Measurements from ENCODE around the gene KLHDC10.

DNA sequence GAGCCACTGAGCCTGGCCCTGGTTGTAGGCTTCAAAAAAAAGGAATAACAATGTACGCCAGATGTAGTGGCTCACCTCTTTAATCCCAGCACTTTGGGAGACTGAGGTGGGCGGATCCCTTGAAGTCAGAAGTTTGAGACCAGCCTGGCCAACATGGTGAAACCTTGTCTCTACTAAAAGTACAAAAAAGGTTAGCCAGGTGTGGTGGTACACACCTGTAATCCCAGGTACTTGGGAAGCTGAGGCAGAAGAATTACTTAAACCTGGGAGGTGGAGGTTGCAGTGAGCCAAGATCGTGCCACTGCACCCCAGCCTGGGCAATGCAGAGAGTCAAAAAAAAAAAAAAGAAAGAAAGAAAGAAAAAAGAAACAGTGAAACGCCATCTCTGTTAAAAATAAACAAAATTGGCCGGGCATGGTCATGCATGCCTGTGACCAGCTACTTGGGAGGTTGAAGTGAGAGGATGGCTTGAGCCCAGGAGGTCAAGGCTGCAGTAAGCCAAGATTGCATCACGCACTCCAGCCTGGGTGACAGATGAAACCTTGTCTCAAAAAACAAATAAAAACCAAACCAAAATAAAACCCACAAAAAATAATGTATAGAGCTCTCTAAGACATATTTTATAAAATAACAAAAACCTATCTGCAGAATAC lies 4.7 kb upstream of the KLHDC10 start:
- TF ChIP-seq, protein P1, sequence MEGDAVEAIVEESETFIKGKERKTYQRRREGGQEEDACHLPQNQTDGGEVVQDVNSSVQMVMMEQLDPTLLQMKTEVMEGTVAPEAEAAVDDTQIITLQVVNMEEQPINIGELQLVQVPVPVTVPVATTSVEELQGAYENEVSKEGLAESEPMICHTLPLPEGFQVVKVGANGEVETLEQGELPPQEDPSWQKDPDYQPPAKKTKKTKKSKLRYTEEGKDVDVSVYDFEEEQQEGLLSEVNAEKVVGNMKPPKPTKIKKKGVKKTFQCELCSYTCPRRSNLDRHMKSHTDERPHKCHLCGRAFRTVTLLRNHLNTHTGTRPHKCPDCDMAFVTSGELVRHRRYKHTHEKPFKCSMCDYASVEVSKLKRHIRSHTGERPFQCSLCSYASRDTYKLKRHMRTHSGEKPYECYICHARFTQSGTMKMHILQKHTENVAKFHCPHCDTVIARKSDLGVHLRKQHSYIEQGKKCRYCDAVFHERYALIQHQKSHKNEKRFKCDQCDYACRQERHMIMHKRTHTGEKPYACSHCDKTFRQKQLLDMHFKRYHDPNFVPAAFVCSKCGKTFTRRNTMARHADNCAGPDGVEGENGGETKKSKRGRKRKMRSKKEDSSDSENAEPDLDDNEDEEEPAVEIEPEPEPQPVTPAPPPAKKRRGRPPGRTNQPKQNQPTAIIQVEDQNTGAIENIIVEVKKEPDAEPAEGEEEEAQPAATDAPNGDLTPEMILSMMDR (IDR thresholded peaks at IDR 0.05) = no peak
- no peak for TF ChIP-seq POLR2AphosphoS5 (IDR thresholded peaks at IDR 0.05)
- no peak for TF ChIP-seq POLR2A (IDR thresholded peaks at IDR 0.05)
